Epithelial cell of esophagus (primary cell): ENCODE data around the gene PDIK1L.

Experiments used
- DNase-seq: peaks from one replicate; pipeline ENCODE4 v3.0.0; 2010; ENCODE audit warnings: low read depth
- H3K4me3 ChIP-seq: 2 replicates; pipeline ENCODE4 v1.5.1; 2011; ENCODE audit warnings: mild to moderate bottlenecking, low read length, control low read depth
- TF ChIP-seq, protein P1 (sequence below): IDR thresholded peaks from 2 replicates; pipeline ENCODE4 v1.5.1; 2011; ENCODE audit warnings: low read depth, mild to moderate bottlenecking, low read length, control low read depth, inconsistent platforms; ENCODE audit not compliant: insufficient read depth; ENCODE audit errors: missing control alignments

The PDIK1L gene

DNA sequence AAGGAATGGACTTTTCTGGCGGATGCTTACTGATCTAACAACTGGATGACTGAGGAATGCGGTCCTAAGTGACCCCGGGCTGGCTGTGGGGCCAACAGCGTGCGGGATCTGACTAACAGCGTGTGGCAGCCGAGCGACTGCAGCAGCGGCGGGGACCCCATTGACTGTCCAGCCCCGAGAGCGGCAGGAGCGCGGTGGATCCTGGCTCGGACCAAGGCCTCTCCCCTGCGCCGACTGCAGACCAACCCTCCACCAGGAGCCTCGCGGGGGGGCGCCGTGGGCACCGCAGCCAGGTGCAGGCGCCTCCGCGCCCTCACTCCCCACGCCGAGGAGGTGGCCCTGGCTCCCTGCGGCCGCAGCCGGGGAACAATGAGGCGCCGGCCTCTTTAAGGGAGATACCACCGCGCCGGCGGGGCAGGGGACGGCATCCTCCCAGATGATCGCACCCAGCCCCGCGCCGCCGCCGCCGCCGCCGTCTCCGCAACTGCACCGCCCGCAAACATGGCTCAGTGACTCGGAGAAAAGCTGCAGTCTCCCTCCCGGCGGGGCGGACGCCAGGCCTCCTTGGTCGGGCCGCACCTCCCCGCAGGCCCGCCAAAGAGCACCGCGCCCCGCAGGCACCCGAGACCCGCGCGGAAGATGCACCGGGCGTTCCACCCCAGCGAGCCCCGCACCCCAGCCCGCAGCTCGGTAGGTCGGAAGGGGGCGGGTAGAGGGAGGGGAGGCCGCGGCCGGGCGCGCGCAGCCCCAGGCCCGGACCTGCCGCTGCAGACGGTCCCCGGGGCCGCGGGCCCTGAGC, 694 bp upstream of the PDIK1L start:
- H3K4me3 ChIP-seq, result peak overlapping the region; percentile 65
- TF ChIP-seq, protein P1, sequence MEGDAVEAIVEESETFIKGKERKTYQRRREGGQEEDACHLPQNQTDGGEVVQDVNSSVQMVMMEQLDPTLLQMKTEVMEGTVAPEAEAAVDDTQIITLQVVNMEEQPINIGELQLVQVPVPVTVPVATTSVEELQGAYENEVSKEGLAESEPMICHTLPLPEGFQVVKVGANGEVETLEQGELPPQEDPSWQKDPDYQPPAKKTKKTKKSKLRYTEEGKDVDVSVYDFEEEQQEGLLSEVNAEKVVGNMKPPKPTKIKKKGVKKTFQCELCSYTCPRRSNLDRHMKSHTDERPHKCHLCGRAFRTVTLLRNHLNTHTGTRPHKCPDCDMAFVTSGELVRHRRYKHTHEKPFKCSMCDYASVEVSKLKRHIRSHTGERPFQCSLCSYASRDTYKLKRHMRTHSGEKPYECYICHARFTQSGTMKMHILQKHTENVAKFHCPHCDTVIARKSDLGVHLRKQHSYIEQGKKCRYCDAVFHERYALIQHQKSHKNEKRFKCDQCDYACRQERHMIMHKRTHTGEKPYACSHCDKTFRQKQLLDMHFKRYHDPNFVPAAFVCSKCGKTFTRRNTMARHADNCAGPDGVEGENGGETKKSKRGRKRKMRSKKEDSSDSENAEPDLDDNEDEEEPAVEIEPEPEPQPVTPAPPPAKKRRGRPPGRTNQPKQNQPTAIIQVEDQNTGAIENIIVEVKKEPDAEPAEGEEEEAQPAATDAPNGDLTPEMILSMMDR, result no peak
- DNase-seq, result peak; percentile 80

DNA sequence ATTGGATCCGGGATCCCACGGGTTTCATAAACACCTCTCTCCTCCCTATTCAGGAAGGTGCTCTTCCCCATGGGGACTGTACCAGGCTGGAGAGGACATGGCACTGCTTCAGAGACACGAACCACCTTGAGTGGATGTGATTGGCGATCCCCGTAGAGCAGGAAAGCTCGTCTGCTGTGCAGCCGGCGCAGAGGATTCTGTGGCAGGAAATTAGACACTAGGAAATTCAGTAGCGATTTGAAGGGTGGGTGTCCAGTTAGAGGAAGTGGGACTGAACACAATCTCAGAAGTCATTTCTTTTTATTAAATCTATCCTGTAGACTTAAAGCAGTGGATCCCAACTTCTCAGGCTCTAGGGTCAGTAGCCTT, 767 bp downstream of the PDIK1L start:
- DNase-seq, result no peak
- TF ChIP-seq, protein P1, result no peak
- peak overlapping the region; percentile 93 for H3K4me3 ChIP-seq

DNA sequence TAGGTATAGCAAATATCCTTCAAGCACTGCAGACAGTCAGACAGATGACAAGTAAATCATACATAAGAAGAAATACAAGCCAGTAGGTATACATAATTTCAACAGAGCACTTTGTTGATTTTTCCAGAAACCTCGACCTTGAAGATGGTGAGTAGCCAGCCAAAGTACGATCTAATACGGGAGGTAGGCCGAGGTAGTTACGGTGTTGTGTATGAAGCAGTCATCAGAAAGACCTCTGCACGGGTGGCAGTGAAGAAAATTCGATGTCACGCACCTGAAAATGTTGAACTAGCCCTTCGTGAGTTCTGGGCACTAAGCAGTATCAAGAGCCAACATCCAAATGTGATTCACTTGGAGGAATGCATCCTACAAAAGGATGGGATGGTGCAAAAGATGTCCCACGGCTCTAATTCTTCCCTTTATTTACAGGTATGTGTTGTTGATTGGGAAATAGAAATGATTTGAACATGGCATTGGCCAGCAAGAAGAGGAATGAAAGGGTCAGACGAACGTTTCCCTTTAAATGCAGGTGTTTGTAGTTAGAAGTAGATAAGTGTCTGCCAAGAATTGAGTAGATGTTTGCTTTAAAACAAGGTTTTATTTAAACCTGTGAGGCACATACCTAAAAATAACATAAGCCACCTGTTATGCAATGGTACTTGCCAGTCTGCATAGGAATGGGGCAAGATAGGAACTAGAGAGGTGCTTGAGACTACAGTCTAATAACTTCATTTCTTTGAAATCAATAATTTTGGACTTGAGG, 2.7 kb downstream of the PDIK1L start:
- DNase-seq, result no peak

DNA sequence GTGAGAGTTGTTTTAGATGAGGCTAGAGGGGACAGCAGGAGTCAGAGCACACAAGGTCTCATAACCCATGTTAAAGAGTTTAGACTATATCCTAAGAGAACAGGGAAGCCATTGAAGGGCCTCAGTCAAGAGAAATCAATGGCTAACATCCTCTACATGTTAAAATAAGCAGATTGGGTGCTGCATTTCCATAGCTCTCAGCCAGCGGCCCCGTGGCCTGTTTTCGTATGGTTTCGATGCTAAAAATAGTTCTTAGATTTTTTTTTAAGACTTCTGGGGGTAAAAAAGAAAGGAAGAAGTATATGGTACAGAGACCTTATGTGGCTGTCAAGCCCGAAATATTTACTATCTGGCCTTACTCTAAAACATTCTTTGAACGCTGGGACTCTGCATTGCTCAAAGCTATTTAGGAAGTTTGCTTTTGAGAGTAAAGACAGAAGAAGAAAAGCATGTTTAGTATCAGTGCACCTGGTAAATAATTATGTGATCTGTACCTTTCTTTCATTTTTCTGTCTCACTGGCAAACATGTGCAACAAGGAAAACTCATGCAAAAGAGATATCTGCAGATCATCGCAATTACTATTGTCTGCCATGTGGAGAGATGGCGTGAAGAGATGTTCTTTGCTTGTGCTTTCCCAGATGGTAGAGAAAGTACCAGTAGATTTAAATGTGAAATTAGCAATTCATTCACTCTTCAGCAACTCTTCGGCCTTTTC, 8.4 kb downstream of the PDIK1L start:
- DNase-seq, result no peak

More for the DNA sequence above, 2.7 kb downstream of the PDIK1L start:
- H3K4me3 ChIP-seq, result no peak overlapping the region
- TF ChIP-seq, protein P1, result no peak

DNA sequence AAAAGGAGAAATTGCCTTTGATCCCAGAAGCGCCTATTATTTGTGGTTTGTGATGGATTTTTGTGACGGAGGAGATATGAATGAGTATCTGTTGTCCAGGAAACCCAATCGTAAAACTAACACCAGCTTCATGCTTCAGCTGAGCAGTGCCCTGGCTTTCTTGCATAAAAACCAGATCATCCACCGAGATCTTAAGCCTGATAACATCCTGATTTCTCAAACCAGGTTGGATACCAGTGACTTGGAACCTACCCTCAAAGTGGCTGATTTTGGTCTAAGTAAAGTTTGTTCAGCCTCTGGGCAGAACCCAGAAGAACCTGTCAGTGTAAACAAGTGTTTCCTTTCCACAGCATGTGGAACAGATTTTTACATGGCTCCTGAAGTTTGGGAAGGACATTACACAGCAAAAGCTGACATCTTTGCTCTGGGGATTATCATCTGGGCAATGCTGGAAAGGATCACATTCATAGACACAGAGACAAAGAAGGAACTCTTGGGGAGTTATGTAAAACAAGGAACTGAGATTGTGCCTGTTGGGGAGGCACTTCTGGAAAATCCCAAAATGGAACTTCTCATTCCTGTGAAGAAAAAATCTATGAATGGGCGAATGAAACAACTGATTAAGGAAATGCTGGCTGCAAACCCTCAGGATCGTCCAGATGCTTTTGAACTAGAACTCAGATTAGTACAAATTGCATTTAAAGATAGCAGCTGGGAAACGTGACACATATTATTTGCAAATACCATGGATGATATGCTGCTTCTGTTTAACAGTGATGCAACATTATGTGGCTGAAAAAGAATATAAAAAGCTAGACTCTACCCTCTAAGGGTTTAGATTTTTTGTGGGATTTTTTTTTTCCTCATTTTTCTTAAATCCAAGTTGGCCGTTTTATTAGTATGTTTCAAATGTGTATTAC, 10.5 kb downstream of the PDIK1L start:
- no peak overlapping the region for H3K4me3 ChIP-seq
- DNase-seq, result no peak
- TF ChIP-seq, protein P1, result no peak

More for the DNA sequence above, 8.4 kb downstream of the PDIK1L start:
- TF ChIP-seq, protein P1, result no peak
- no peak overlapping the region for H3K4me3 ChIP-seq
